AG08395 (cell line): ENCODE data around the gene SLC37A3.
A peak's percentile ranks its signal among the peaks of the same experiment; 100 is the strongest.
"Not testable (repeated sequence)": the region's sequence is repeated elsewhere in the genome, so short reads cannot be mapped to it uniquely, and the experiment has no call there.

Source experiments
- DNase-seq: peaks from one replicate; pipeline ENCODE4 v3.0.0; 2012; ENCODE audit warnings: mixed read lengths, low spot score

SLC37A3 gene

GRCh38 chr7:140347218-140347617, 51.1 kb downstream of the SLC37A3 start:
- DNase-seq: no peak

GRCh38 chr7:140345426-140345825, 52.9 kb downstream of the SLC37A3 start:
- DNase-seq: no peak

- peak; percentile 22 for DNase-seq
Measured at GRCh38 chr7:140342727-140343514, 55.4 kb downstream of the SLC37A3 start.

GRCh38 chr7:140338959-140339358, 59.4 kb downstream of the SLC37A3 start:
- DNase-seq: not testable (repeated sequence)

- no peak for DNase-seq
Measured at GRCh38 chr7:140334341-140335057, 63.8 kb downstream of the SLC37A3 start.

GRCh38 chr7:140333686-140334085, 64.6 kb downstream of the SLC37A3 start:
- DNase-seq: no peak

- no peak for DNase-seq
Measured at GRCh38 chr7:140333223-140333622, 65.1 kb downstream of the SLC37A3 start.

- no peak for DNase-seq
Measured at GRCh38 chr7:140330595-140330994, 67.7 kb downstream of the SLC37A3 start.

- no peak for DNase-seq
Measured at GRCh38 chr7:140330128-140330527, 68.2 kb downstream of the SLC37A3 start.

- DNase-seq: no peak
Measured at GRCh38 chr7:140327261-140327661, 71.1 kb downstream of the SLC37A3 start.

- DNase-seq: peak; percentile 85
Measured at GRCh38 chr7:140326116-140326928, 72.0 kb downstream of the SLC37A3 start.

GRCh38 chr7:140325600-140325999, 72.7 kb downstream of the SLC37A3 start:
- DNase-seq: no peak

GRCh38 chr7:140324714-140325113, 73.6 kb downstream of the SLC37A3 start:
- DNase-seq: no peak

- DNase-seq: no peak
Measured at GRCh38 chr7:140322759-140323158, 75.6 kb downstream of the SLC37A3 start.

- not testable (repeated sequence) for DNase-seq
Measured at GRCh38 chr7:140320078-140320477, 78.3 kb downstream of the SLC37A3 start.

GRCh38 chr7:140317999-140318398, 80.3 kb downstream of the SLC37A3 start:
- DNase-seq: no peak

GRCh38 chr7:140317597-140317996, 80.7 kb downstream of the SLC37A3 start:
- DNase-seq: no peak

- DNase-seq: peak; percentile 85
Measured at GRCh38 chr7:140316165-140316661, 82.1 kb downstream of the SLC37A3 start.

- DNase-seq: no peak
Measured at GRCh38 chr7:140315498-140316164, 82.7 kb downstream of the SLC37A3 start.

- DNase-seq: no peak
Measured at GRCh38 chr7:140314573-140315480, 83.5 kb downstream of the SLC37A3 start.
